GM12891 (cell line): ENCODE data around the gene KCNIP2.

Experiments used
- POLR2A ChIP-seq: IDR thresholded peaks from 2 replicates; pipeline ENCODE4 v1.6.1; 2011; ENCODE audit warnings: low read depth, low read length, control low read depth
- SPI1 ChIP-seq: IDR thresholded peaks from 2 replicates; pipeline ENCODE4 v1.6.1; 2011; ENCODE audit warnings: low read depth, low read length, control low read depth

- TF ChIP-seq POLR2A (no peak), SPI1 (no peak)
Measured at GRCh38 chr10:101848408-101848807, 4.8 kb upstream of the KCNIP2 start.
